K562 (cell line): ENCODE measurements around the gene PLXNB2. TPM values are rescaled to one million over a fixed set of nuclear protein-coding genes. Genes with fewer than 3 reads are reported as not detected.

ENCODE experiments used
- ATAC-seq: fragments of 200-7000 bp; cut with Tn5 transposase; 3 replicates; pipeline ENCODE4 v1.9.1; 2020; ENCODE audit warnings: moderate library complexity
- BruUV-seq: library from RNA; stranded (reverse); fragments of 400-500 nt; replicated peaks from 2 replicates; lab custom pipeline; 2021; lab: Mats Ljungman, UMichigan
- CTCF ChIA-PET: fragments of 300-600 bp; formaldehyde crosslinking; extraction: SDS; loops from one replicate; lab custom pipeline; 2021; ENCODE audit warnings: low intra/inter-chr PET ratio; lab: Yijun Ruan, JAX
- POLR2A ChIA-PET: fragments of 300-600, 350-650 bp; sonication (Branson Sonifier 250); formaldehyde crosslinking; extraction: SDS; loops from one replicate; lab custom pipeline; 2021; ENCODE audit warnings: antibody characterized with exemption, inconsistent platforms; lab: Yijun Ruan, JAX
- DNase-seq, 4 experiments: peaks; one replicate each; pipeline versions ENCODE4 v3.0.0 to v3.0.0-alpha.2; 2011 to 2018; ENCODE audit warnings: low spot score in 3 of 4, mixed read lengths in 3 of 4; ENCODE audit errors: extremely low read depth in 1 of 4
- FAIRE-seq: peaks from 2 replicates; lab custom pipeline; 2011; peaks lifted over from hg19 to GRCh38; lab: Jason Lieb, UNC
- H2AFZ ChIP-seq: 2 replicates; pipeline ENCODE4 v1.6.0; 2011; ENCODE audit warnings: low read depth, low read length, control low read depth, inconsistent platforms
- H3K27ac ChIP-seq: fragments of 200-600 bp; 3 replicates; pipeline ENCODE4 v1.8.0; 2011; ENCODE audit warnings: low read depth, mild to moderate bottlenecking, control low read depth, inconsistent platforms, low read length, moderate library complexity, mixed read lengths; ENCODE audit errors: extremely low read depth
- H3K27me3 ChIP-seq, 2 experiments: fragments of 300-600 bp in 1 of 2; 2 replicates in 1 of 2; 3 replicates in 1 of 2; pipeline versions ENCODE4 v1.6.0 to v1.8.0; 2011; ENCODE audit warnings: inconsistent platforms in 2 of 2, low read length in 2 of 2, mild to moderate bottlenecking in 1 of 2, mixed read lengths in 1 of 2, moderate library complexity in 1 of 2; ENCODE audit not compliant: control insufficient read depth in 2 of 2, insufficient read depth in 2 of 2
- H3K36me3 ChIP-seq: fragments of 300-600 bp; 3 replicates; pipeline ENCODE4 v1.8.0; 2011; ENCODE audit warnings: mild to moderate bottlenecking, low read length, inconsistent platforms; ENCODE audit not compliant: control insufficient read depth, insufficient read depth
- H3K4me1 ChIP-seq, 2 experiments: fragments of 200-600 bp in 1 of 2; replicated peaks in 1 of 2; 2 replicates in 1 of 2; 3 replicates in 1 of 2; pipeline versions ENCODE4 v1.5.1 to v1.8.0; 2011; ENCODE audit warnings: inconsistent platforms in 2 of 2, low read length in 2 of 2, mild to moderate bottlenecking in 1 of 2, mixed read lengths in 1 of 2, moderate library complexity in 1 of 2; ENCODE audit not compliant: control insufficient read depth in 2 of 2, insufficient read depth in 2 of 2
- H3K4me2 ChIP-seq: 2 replicates; pipeline ENCODE4 v1.6.1; 2011; ENCODE audit warnings: low read length, control low read depth, inconsistent platforms, mixed read lengths; ENCODE audit not compliant: insufficient read depth
- H3K4me3 ChIP-seq: fragments of 200-600 bp; sonication (generic), shearing (Covaris generic); 2 replicates; pipeline ENCODE4 v1.5.1; 2016; ENCODE audit warnings: control low read depth, inconsistent platforms
- H3K79me2 ChIP-seq: fragments of 200-600 bp; 3 replicates; pipeline ENCODE4 v1.8.0; 2011; ENCODE audit warnings: low read length, inconsistent platforms; ENCODE audit not compliant: control insufficient read depth, insufficient read depth
- H3K9ac ChIP-seq, 2 experiments: 2 replicates each; pipeline versions ENCODE4 v1.6.0 to v1.6.1; 2011; ENCODE audit warnings: low read depth in 2 of 2, low read length in 2 of 2, control low read depth in 1 of 2, inconsistent platforms in 1 of 2, mild to moderate bottlenecking in 1 of 2, mixed read lengths in 1 of 2; ENCODE audit not compliant: insufficient read depth in 1 of 2
- H3K9me1 ChIP-seq: one replicate; pipeline ENCODE4 v1.6.0; 2011; ENCODE audit warnings: inconsistent platforms, mild to moderate bottlenecking, low read length, moderate library complexity; ENCODE audit not compliant: control insufficient read depth, insufficient read depth
- H3K9me3 ChIP-seq: replicated peaks from 2 replicates; pipeline ENCODE4 v1.5.1; 2011; ENCODE audit warnings: low read depth, low read length, inconsistent platforms; ENCODE audit not compliant: control insufficient read depth, insufficient read depth
- H4K20me1 ChIP-seq: replicated peaks from 2 replicates; pipeline ENCODE4 v1.6.1; 2011; ENCODE audit warnings: low read length, inconsistent platforms, mixed read lengths; ENCODE audit not compliant: control insufficient read depth, insufficient read depth
- CBX8 ChIP-seq: fragments of 200-600 bp; sonication (generic); IDR thresholded peaks from 2 replicates; pipeline ENCODE4 v1.6.1; 2012; ENCODE audit warnings: borderline replicate concordance, mixed run types, low read depth, mild to moderate bottlenecking, moderate library complexity, mixed read lengths, low read length, control low read depth, inconsistent platforms; ENCODE audit not compliant: poor library complexity, severe bottlenecking; ENCODE audit errors: extremely low read depth
- PCBP1 ChIP-seq: fragments of 200-400 bp; formaldehyde crosslinking; IDR thresholded peaks from 2 replicates; pipeline ENCODE4 v1.6.1; 2018; ENCODE audit warnings: mild to moderate bottlenecking, low read depth, low read length; ENCODE audit not compliant: poor library complexity, severe bottlenecking
- POLR2G ChIP-seq: fragments of 200-400 bp; formaldehyde crosslinking; IDR thresholded peaks from 2 replicates; pipeline ENCODE4 v1.6.1; 2017; ENCODE audit warnings: low read depth, mild to moderate bottlenecking, antibody characterized with exemption, low read length, moderate library complexity
- RBFOX2 ChIP-seq: fragments of 200-400 bp; formaldehyde crosslinking; IDR thresholded peaks from 2 replicates; pipeline ENCODE4 v1.6.1; 2017; ENCODE audit warnings: low read depth, mild to moderate bottlenecking, low read length, moderate library complexity
- SRSF1 ChIP-seq: fragments of 200-400 bp; formaldehyde crosslinking; IDR thresholded peaks from 2 replicates; pipeline ENCODE4 v1.6.1; 2017; ENCODE audit warnings: mild to moderate bottlenecking, low read depth, low read length, moderate library complexity
- TFAM ChIP-seq: fragments of 250-450 bp; sonication (Bioruptor Pico); conservative IDR thresholded peaks from 2 replicates; pipeline ENCODE4 v1.5.0; 2021; ENCODE audit warnings: mild to moderate bottlenecking, moderate library complexity
- THRA ChIP-seq: fragments of 450-650 bp; IDR thresholded peaks from 2 replicates; pipeline ENCODE4 v1.6.1; 2017; ENCODE audit warnings: mild to moderate bottlenecking, moderate library complexity
- WGBS: fragments of 100-300 bp; shearing (Covaris generic); methylation state at CpG from one replicate; pipeline ENCODE4 v1.1.6; 2016; ENCODE audit warnings: low coverage, mixed read lengths; ENCODE audit not compliant: insufficient coverage; ENCODE audit errors: missing lambda C conversion rate; 5-methylcytosine and 5-hydroxymethylcytosine counted together
- in situ Hi-C: fragments of 300-500 bp; cut with MboI; formaldehyde crosslinking; loops from 4 replicates; pipeline ENCODE4 v1.15.0; 2018; ENCODE audit warnings: inconsistent platforms, mixed read lengths
- intact Hi-C: fragments of 100-400 bp; cut with micrococcal nuclease; formaldehyde crosslinking; loops from 2 replicates; pipeline ENCODE4 v1.14.2; 2022
- polyA plus RNA-seq, 8 experiments: library from polyadenylated mRNA; depleted of rRNA in 4 of 8; stranded (reverse) in 5 of 8; unstranded in 3 of 8; fragments of >200 nt; fragmentation: Nextera tagmentation in 2 of 8; fragmentation: Illumina TruSeq in 1 of 8; extraction: Ambion mirVana in 2 of 8; extraction: Trizol in 1 of 8; gene quantifications; 2 replicates each; pipeline versions ENCODE4 v1.2.1 to v1.2.3, GENCODE V29; 2011 to 2014; ENCODE audit warnings: inconsistent platforms in 1 of 8, missing spikeins in 1 of 8
- total RNA-seq, 7 experiments: library from RNA; depleted of rRNA in 6 of 7; stranded (reverse); fragments of >200 nt in 6 of 7; fragmentation: Illumina TruSeq in 2 of 7; extraction: Trizol in 2 of 7; gene quantifications; 2 replicates each; pipeline versions ENCODE4 v1.2.1 to v1.2.3, GENCODE V29; 2011 to 2021; ENCODE audit warnings: low replicate concordance in 1 of 7

Gene PLXNB2
- total and polyA plus RNA-seq, 9 of the 15 experiments (the other 6 are each of a cell fraction or from before 2014, with no cell fraction given) = 0.15 to 45.1 (median 13.6) TPM

DNA sequence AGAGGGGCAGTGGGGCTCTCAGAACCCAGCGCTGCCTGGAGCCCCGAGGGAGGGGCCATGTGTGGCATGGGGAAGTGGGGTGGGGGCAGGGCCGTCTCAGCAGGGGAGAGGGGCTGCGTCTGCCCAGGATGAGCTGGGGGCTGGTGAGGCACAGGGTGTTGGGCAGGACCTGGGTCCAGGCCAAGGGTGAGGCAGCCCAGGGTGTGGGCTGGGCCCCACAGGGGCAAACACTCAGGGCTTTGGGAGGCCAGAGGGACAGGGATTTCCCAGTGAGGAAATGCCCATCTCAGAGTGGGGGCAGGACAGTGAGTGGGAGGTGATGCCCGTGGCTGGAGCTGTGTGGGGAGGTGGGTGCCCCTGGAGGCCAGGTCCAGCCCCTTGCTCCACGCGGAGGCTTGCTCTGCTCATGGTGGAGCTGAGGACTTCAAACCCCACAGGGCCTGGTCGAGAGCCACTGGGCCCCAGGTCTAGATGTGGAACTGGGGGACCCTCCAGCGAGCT lies 5.4 kb downstream of the PLXNB2 start:
- Histone ChIP-seq H3K4me2 (no peak overlapping the region), H3K9me3 (no peaks in the 10 kb centered on the region), H3K4me1 (peaks cover 26 to 88% of the 10 kb centered on the region in 2 experiments), H3K4me3 (no peak overlapping the region), H3K79me2 (peaks cover 63% of the 10 kb centered on the region), H3K9ac (peak overlapping the region in 1 of 2 experiments; percentile 45; a peak in 2 of 4 replicates), H4K20me1 (no peaks in the 10 kb centered on the region), H3K36me3 (no peaks in the 10 kb centered on the region), H3K27ac (no peak overlapping the region), H3K27me3 (no peaks in the 10 kb centered on the region), H2AFZ (no peak overlapping the region), H3K9me1 (no peaks in the 10 kb centered on the region)
- ATAC-seq (no peak), DNase-seq (no peak), FAIRE-seq (no peak)
- ChIA-PET POLR2A (no interaction called here), CTCF (no interaction called here)
- TF ChIP-seq TFAM = no peak
- peak; percentile 25; the same call in 1 of the 2 replicates for TF ChIP-seq RBFOX2
- TF ChIP-seq SRSF1 = no peak
- intact Hi-C loops (no loop called here), in situ Hi-C loops (no loop called here)
- BruUV-seq = no TSS peak
- 65% methylated on average over 4 of the region's 9 CpGs for WGBS

GRCh38 chr22:50301581-50301991 lies 5.9 kb downstream of the PLXNB2 start:
- no peak overlapping the region for H3K27ac ChIP-seq
- H3K27me3 ChIP-seq = no peaks in the 10 kb centered on the region
- TF ChIP-seq CBX8 (no peak), THRA (no peak), POLR2G (0 out of 2 replicates have a peak, but pooled peaks have one; percentile 22), PCBP1 (no peak)
- H3K4me3 ChIP-seq = no peak overlapping the region
- in situ Hi-C loops = no loop called here
- FAIRE-seq (no peak), DNase-seq (no peak), ATAC-seq (no peak)
- H3K36me3 ChIP-seq = no peaks in the 10 kb centered on the region
- H3K9me1 ChIP-seq = no peaks in the 10 kb centered on the region
- peaks cover 63% of the 10 kb centered on the region for H3K79me2 ChIP-seq
- no peak overlapping the region for H2AFZ ChIP-seq
- no peak overlapping the region for H3K4me2 ChIP-seq
- BruUV-seq = no TSS peak
- intact Hi-C loops = no loop called here
- WGBS = 88% methylated on average over 6 of the region's 17 CpGs
- H3K4me1 ChIP-seq = peaks cover 26 to 88% of the 10 kb centered on the region in 2 experiments
- no peaks in the 10 kb centered on the region for H4K20me1 ChIP-seq
- ChIA-PET CTCF (no interaction called here), POLR2A (no interaction called here)
- H3K9me3 ChIP-seq = no peaks in the 10 kb centered on the region
- no peak overlapping the region for H3K9ac ChIP-seq
